Activated CD4-positive, alpha-beta T cell treated with anti-CD3 and anti-CD28 coated beads for 36 hours (primary cell): Measurements from ENCODE around the gene CBX8. TPM values are rescaled to one million over a fixed set of nuclear protein-coding genes. Genes with fewer than 3 reads are reported as not detected.
A peak's percentile ranks its signal among the peaks of the same experiment; 100 is the strongest.

Experiments used
- ATAC-seq: fragments of 200-7000 bp; cut with Tn5 transposase; one replicate; pipeline ENCODE4 v1.10.0; 2021; ENCODE audit warnings: mild to moderate bottlenecking, moderate library complexity
- CTCF ChIA-PET: fragments of 350-600 bp; sonication (Branson Sonifier 250); formaldehyde crosslinking; loops from one replicate; lab custom pipeline; 2021; ENCODE audit warnings: antibody characterized with exemption; lab: Charles Lee
- POLR2A ChIA-PET: fragments of 350-600 bp; sonication (Branson Sonifier 250); formaldehyde crosslinking; loops from one replicate; lab custom pipeline; 2021; ENCODE audit warnings: antibody characterized with exemption, inconsistent platforms; lab: Charles Lee
- DNase-seq: peaks from one replicate; pipeline ENCODE4 v3.0.0-alpha.2; 2020
- H3K27ac Mint-ChIP-seq: one replicate; pipeline ENCODE4 v1.8.0; 2021; ENCODE audit warnings: mixed read lengths
- H3K27me3 Mint-ChIP-seq: one replicate; pipeline ENCODE4 v1.8.0; 2021; ENCODE audit warnings: mixed read lengths
- H3K36me3 Mint-ChIP-seq: one replicate; pipeline ENCODE4 v1.8.0; 2021; ENCODE audit warnings: low read depth, mixed read lengths
- H3K4me1 Mint-ChIP-seq: one replicate; pipeline ENCODE4 v1.8.0; 2021; ENCODE audit warnings: mixed read lengths
- H3K4me3 Mint-ChIP-seq: one replicate; pipeline ENCODE4 v1.8.0; 2021; ENCODE audit warnings: mild to moderate bottlenecking, moderate library complexity, mixed read lengths
- H3K9me3 Mint-ChIP-seq: one replicate; pipeline ENCODE4 v1.8.0; 2021; ENCODE audit warnings: low read depth, mixed read lengths
- intact Hi-C, 2 experiments: fragments of 100-400 bp; cut with DNase I in 1 of 2; cut with micrococcal nuclease in 1 of 2; formaldehyde crosslinking; loops; one replicate each; pipeline versions ENCODE4 v1.14.2 to v1.15.1; 2022 to 2024; cut with DNase I, micrococcal nuclease
- total RNA-seq, 2 experiments: library from RNA; stranded (reverse); gene quantifications; one replicate each; pipeline ENCODE4 v1.2.3, GENCODE V29; 2021

The CBX8 gene
- total RNA-seq, 2 experiments from 2014 or later, result 4.7 to 6.0 TPM

- H3K9me3 Mint-ChIP-seq, result no peaks in the 10 kb centered on the region
- intact Hi-C loops, result loop anchor here (1.0 to 10.0 kb wide), 4 partner anchors 45 to 427 kb away; partner anchors contain the start of gene RNF213 (in 1 of the 2)
- peaks cover 28% of the 10 kb centered on the region for H3K4me1 Mint-ChIP-seq
- ChIA-PET POLR2A (no interaction called here), CTCF (interaction anchor here (0.6 to 2.3 kb wide), 9 partner anchors 9 to 144 kb away, joined by 3 to 8 read pairs (median 4); partner anchors contain the start of gene CBX8)
- DNase-seq (peak; percentile 69), ATAC-seq (no peak)
- no peak overlapping the region for H3K27ac Mint-ChIP-seq
- no peak overlapping the region for H3K4me3 Mint-ChIP-seq
- H3K36me3 Mint-ChIP-seq, result peaks cover 14% of the 10 kb centered on the region
- H3K27me3 Mint-ChIP-seq, result peaks cover under 1% of the 10 kb centered on the region
These were observed 37.9 kb upstream of the CBX8 start for GRCh38 chr17:79834565-79835469.

GRCh38 chr17:79833744-79834564 lies 37.1 kb upstream of the CBX8 start:
- CTCF ChIA-PET, result interaction anchor here (0.6 to 1.3 kb wide), 6 partner anchors 8 to 89 kb away, joined by 3 to 4 read pairs (median 4); no protein-coding TSS in a partner anchor
- POLR2A ChIA-PET, result interaction anchor here (0.5 to 0.7 kb wide), 2 partner anchors 450 to 967 kb away, joined by 4 read pairs; no protein-coding TSS in a partner anchor
- intact Hi-C loops, result loop anchor here in 1 of 2 experiments (10.0 kb wide), 1 partner anchor 89 kb away; no protein-coding TSS in a partner anchor

GRCh38 chr17:79833110-79833450 lies 36.2 kb upstream of the CBX8 start:
- Mint-ChIP-seq H3K4me3 (no peak overlapping the region), H3K27ac (no peak overlapping the region), H3K4me1 (peaks cover 25% of the 10 kb centered on the region), H3K9me3 (no peaks in the 10 kb centered on the region), H3K36me3 (peaks cover 11% of the 10 kb centered on the region), H3K27me3 (no peaks in the 10 kb centered on the region)
- ChIA-PET CTCF (interaction anchor here (0.5 to 1.3 kb wide), 7 partner anchors 10 to 157 kb away, joined by 3 to 4 read pairs (median 3); no protein-coding TSS in a partner anchor), POLR2A (interaction anchor here (0.6 kb wide), 1 partner anchor 19 kb away, joined by 10 read pairs; no protein-coding TSS in a partner anchor)
- intact Hi-C loops, result loop anchor here in 1 of 2 experiments (10.0 kb wide), 1 partner anchor 88 kb away; no protein-coding TSS in a partner anchor
- DNase-seq, result no peak
- ATAC-seq, result no peak

More at GRCh38 chr17:79833744-79834564, 37.1 kb upstream of the CBX8 start:
- Mint-ChIP-seq H3K36me3 (peaks cover 14% of the 10 kb centered on the region), H3K4me3 (no peak overlapping the region), H3K4me1 (peaks cover 28% of the 10 kb centered on the region), H3K9me3 (no peaks in the 10 kb centered on the region), H3K27me3 (no peaks in the 10 kb centered on the region), H3K27ac (no peak overlapping the region)
- no peak for ATAC-seq
- no peak for DNase-seq

- Mint-ChIP-seq H3K27ac (no peak overlapping the region), H3K36me3 (peaks cover 11% of the 10 kb centered on the region), H3K27me3 (peaks cover 2% of the 10 kb centered on the region), H3K9me3 (no peaks in the 10 kb centered on the region), H3K4me3 (no peak overlapping the region), H3K4me1 (peaks cover 19% of the 10 kb centered on the region)
- ChIA-PET POLR2A (interaction anchor here (0.6 kb wide), 1 partner anchor 19 kb away, joined by 10 read pairs; no protein-coding TSS in a partner anchor), CTCF (interaction anchor here (0.5 to 1.3 kb wide), 8 partner anchors 9 to 157 kb away, joined by 3 to 4 read pairs (median 3); no protein-coding TSS in a partner anchor)
- ATAC-seq (no peak), DNase-seq (peak; percentile 13)
- intact Hi-C loops, result loop anchor here in 1 of 2 experiments (10.0 kb wide), 1 partner anchor 88 kb away; no protein-coding TSS in a partner anchor
These were observed 35.6 kb upstream of the CBX8 start for GRCh38 chr17:79832218-79833109.

- Mint-ChIP-seq H3K4me1 (peaks cover 13% of the 10 kb centered on the region), H3K9me3 (no peaks in the 10 kb centered on the region), H3K4me3 (no peak overlapping the region), H3K27me3 (peaks cover 6% of the 10 kb centered on the region), H3K27ac (no peak overlapping the region), H3K36me3 (peaks cover 11% of the 10 kb centered on the region)
- ATAC-seq (no peak), DNase-seq (no peak)
- CTCF ChIA-PET, result interaction anchor here (1.0 kb wide), 1 partner anchor 42 kb away, joined by 3 read pairs; no protein-coding TSS in a partner anchor
- intact Hi-C loops, result loop anchor here in 1 of 2 experiments (10.0 kb wide), 1 partner anchor 87 kb away; no protein-coding TSS in a partner anchor
- POLR2A ChIA-PET, result interaction anchor here (0.7 kb wide), 1 partner anchor 20 kb away, joined by 3 read pairs; no protein-coding TSS in a partner anchor
These were observed 34.7 kb upstream of the CBX8 start for GRCh38 chr17:79831265-79832217.

GRCh38 chr17:79830763-79831264 lies 33.9 kb upstream of the CBX8 start:
- no peak overlapping the region for H3K27ac Mint-ChIP-seq
- ATAC-seq, result no peak
- intact Hi-C loops, result loop anchor here in 1 of 2 experiments (10.0 kb wide), 1 partner anchor 86 kb away; no protein-coding TSS in a partner anchor
- POLR2A ChIA-PET, result interaction anchor here (0.7 kb wide), 1 partner anchor 19 kb away, joined by 3 read pairs; no protein-coding TSS in a partner anchor
- H3K27me3 Mint-ChIP-seq, result peaks cover 6% of the 10 kb centered on the region
- no peak overlapping the region for H3K4me3 Mint-ChIP-seq
- no peaks in the 10 kb centered on the region for H3K9me3 Mint-ChIP-seq
- DNase-seq, result no peak
- H3K4me1 Mint-ChIP-seq, result peaks cover 18% of the 10 kb centered on the region
- CTCF ChIA-PET, result interaction anchor here (0.6 kb wide), 1 partner anchor 68 kb away, joined by 3 read pairs; no protein-coding TSS in a partner anchor
- H3K36me3 Mint-ChIP-seq, result peaks cover 11% of the 10 kb centered on the region

GRCh38 chr17:79830303-79830702 lies 33.4 kb upstream of the CBX8 start:
- intact Hi-C loops, result loop anchor here in 1 of 2 experiments (10.0 kb wide), 1 partner anchor 86 kb away; no protein-coding TSS in a partner anchor
- peaks cover 18% of the 10 kb centered on the region for H3K4me1 Mint-ChIP-seq
- ChIA-PET CTCF (interaction anchor here (0.6 kb wide), 1 partner anchor 68 kb away, joined by 3 read pairs; no protein-coding TSS in a partner anchor), POLR2A (no interaction called here)
- no peak for ATAC-seq
- H3K9me3 Mint-ChIP-seq, result no peaks in the 10 kb centered on the region
- DNase-seq, result no peak
- peaks cover 11% of the 10 kb centered on the region for H3K36me3 Mint-ChIP-seq
- H3K27me3 Mint-ChIP-seq, result peaks cover 6% of the 10 kb centered on the region
- no peak overlapping the region for H3K4me3 Mint-ChIP-seq
- no peak overlapping the region for H3K27ac Mint-ChIP-seq

- peaks cover 4% of the 10 kb centered on the region for H3K36me3 Mint-ChIP-seq
- H3K27ac Mint-ChIP-seq, result no peak overlapping the region
- POLR2A ChIA-PET, result no interaction called here
- peaks cover 12% of the 10 kb centered on the region for H3K4me1 Mint-ChIP-seq
- CTCF ChIA-PET, result interaction anchor here (1.0 kb wide), 1 partner anchor 19 kb away, joined by 3 read pairs; no protein-coding TSS in a partner anchor
- no peak overlapping the region for H3K4me3 Mint-ChIP-seq
- DNase-seq (no peak), ATAC-seq (no peak)
- intact Hi-C loops, result no loop called here
- no peaks in the 10 kb centered on the region for H3K9me3 Mint-ChIP-seq
- peaks cover 8% of the 10 kb centered on the region for H3K27me3 Mint-ChIP-seq
These were observed 32.6 kb upstream of the CBX8 start for GRCh38 chr17:79829457-79829856.

GRCh38 chr17:79829004-79829403 lies 32.1 kb upstream of the CBX8 start:
- H3K27me3 Mint-ChIP-seq, result peaks cover 10% of the 10 kb centered on the region
- no peak overlapping the region for H3K4me3 Mint-ChIP-seq
- no peaks in the 10 kb centered on the region for H3K9me3 Mint-ChIP-seq
- H3K27ac Mint-ChIP-seq, result no peak overlapping the region
- peaks cover 12% of the 10 kb centered on the region for H3K4me1 Mint-ChIP-seq
- CTCF ChIA-PET, result interaction anchor here (1.0 kb wide), 1 partner anchor 19 kb away, joined by 3 read pairs; no protein-coding TSS in a partner anchor
- ATAC-seq, result no peak
- H3K36me3 Mint-ChIP-seq, result peaks cover 4% of the 10 kb centered on the region
- POLR2A ChIA-PET, result interaction anchor here (0.5 kb wide), 1 partner anchor 437 kb away, joined by 5 read pairs; no protein-coding TSS in a partner anchor
- intact Hi-C loops, result no loop called here
- DNase-seq, result no peak
